SK-N-MC (cell line): ENCODE measurements around the gene CDKAL1.

Experiments
- EZH2 ChIP-seq: fragments of 200-600 bp; sonication (generic); IDR thresholded peaks from one replicate; pipeline ENCODE4 v1.6.1; 2017; ENCODE audit warnings: antibody characterized with exemption
- FOXP2 ChIP-seq: optimal IDR thresholded peaks from 2 replicates; pipeline ENCODE3; 2011; ENCODE audit warnings: mild to moderate bottlenecking, moderate library complexity; ENCODE audit not compliant: insufficient read depth; ENCODE audit errors: extremely low read length, control extremely low read depth
- POLR2AphosphoS5 ChIP-seq: IDR thresholded peaks from 2 replicates; pipeline ENCODE4 v1.6.1; 2012; ENCODE audit warnings: mild to moderate bottlenecking, low read depth, low read length, borderline replicate concordance

- TF ChIP-seq EZH2, result no peak
- TF ChIP-seq POLR2AphosphoS5, result no peak
- TF ChIP-seq FOXP2, result no peak
Measured at GRCh38 chr6:21180155-21180554, 645.9 kb downstream of the CDKAL1 start.
